Hematopoietic multipotent progenitor cell (in vitro differentiated cells): Measurements from ENCODE around the gene NT5DC1. TPM values are rescaled to one million over a fixed set of nuclear protein-coding genes. Genes with fewer than 3 reads are reported as not detected.

Source experiments
- DNase-seq, 3 donors: peaks; one replicate each; pipeline ENCODE4 v3.0.0-alpha.2; 2011 to 2015; ENCODE audit warnings: low read depth in 2 of 3, low spot score in 2 of 3
- total RNA-seq: library from RNA; depleted of rRNA; stranded (reverse); fragments of >200 nt; gene quantifications from one replicate; pipeline ENCODE4 v1.2.3, GENCODE V29; 2012

The NT5DC1 gene
- total RNA-seq, 1 donor: 7.0 TPM

DNA sequence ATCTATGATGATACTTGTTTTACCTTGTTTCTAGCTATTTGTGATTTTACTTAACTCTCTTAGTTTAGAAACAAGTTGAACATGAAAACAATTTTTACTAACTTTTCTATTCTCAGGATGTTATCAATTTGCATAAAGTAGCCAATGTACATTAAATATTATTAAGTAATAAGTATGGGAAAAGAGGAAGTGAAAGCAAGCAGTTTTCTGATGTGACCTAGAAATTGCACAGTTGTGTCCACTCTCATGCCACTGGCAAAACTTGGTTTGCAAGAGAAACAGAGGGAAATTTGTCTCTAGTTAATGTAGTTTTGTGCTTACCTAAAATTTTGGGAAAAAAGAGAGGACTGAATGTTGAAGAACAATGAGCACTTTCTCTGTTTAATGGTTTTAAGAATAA is 198.3 kb downstream of the NT5DC1 start:
- DNase-seq: no peak

Other genes starting within 250 kb of the NT5DC1 start
- under 0.01 TPM for gene FRK, start 40.0 kb upstream of the NT5DC1 start, total RNA-seq
- not detected for gene COL10A1, start 25.3 kb downstream of the NT5DC1 start, total RNA-seq
- gene TSPYL4, start 153.2 kb downstream of the NT5DC1 start, total RNA-seq: 28.5 TPM
- 111 TPM for gene TSPYL1, start 179.1 kb downstream of the NT5DC1 start, total RNA-seq